Measurements from ENCODE around the gene PSG3. TPM values are rescaled to one million over a fixed set of nuclear protein-coding genes. Genes with fewer than 3 reads are reported as not detected.
A peak's percentile ranks its signal among the peaks of the same experiment; 100 is the strongest.
"Not testable (repeated sequence)": the region's sequence is repeated elsewhere in the genome, so short reads cannot be mapped to it uniquely, and the experiment has no call there.

The PSG3 gene
- total RNA-seq, 6 donors from 2014 or later, result not detected

DNA sequence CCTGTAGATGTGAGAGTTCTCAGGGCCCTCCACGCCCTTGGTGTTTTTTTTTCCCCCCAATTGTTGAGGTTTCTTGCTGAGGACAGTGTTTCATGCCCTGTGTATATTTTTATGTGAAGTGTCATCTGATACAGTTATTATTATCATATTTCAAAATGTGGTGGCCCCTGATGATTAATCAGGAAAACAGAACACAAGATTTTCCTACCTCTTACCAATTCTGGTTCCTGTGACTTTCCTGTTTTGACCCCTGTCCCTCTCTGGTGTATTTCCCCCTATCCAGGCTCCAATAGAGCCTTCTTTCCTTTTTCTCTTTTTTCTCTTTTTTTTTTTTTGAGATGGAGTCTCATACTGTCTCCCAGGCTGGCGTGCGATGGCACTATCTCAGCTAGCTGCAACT is 24.6 kb upstream of the PSG3 start:
- Histone ChIP-seq H3K27ac (no peak overlapping the region), H3K4me3 (no peak overlapping the region), H3K36me3 (no peaks in the 10 kb centered on the region), H3K9me3 (no peaks in the 10 kb centered on the region), H3K4me1 (no peaks in the 10 kb centered on the region), H3K27me3 (no peaks in the 10 kb centered on the region)
- no peak for DNase-seq
- ATAC-seq (ENCODE audit: low FRiP score in 2 of 2), result no peak
- TF ChIP-seq CTCF (IDR thresholded peaks at IDR 0.05) (no peak), EP300 (IDR thresholded peaks at IDR 0.05) (no peak)
- WGBS, 2 donors, result 75 to 79% methylated on average over 3 of the region's 3 CpGs

DNA sequence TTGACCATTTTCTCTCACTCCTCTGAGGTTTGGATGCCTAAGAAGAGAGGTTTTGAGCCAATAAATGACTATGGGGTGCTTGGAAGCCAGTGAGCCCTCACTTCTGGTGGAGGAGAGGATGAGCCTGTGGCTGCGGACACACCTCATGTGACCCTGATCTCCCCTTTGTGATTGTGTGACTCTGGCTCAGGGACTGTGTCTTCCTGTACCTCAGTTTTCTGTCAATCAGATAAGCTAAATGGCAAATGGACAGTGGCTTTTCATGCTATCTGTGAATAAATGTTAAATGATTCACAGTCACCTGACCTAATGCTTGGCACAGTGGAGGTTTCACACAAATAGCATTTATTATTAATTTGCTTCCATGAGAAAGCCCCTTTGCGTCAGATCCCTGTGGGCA is 22.5 kb upstream of the PSG3 start:
- H3K36me3 ChIP-seq, result no peaks in the 10 kb centered on the region
- no peak for DNase-seq
- TF ChIP-seq POLR2AphosphoS5 (IDR thresholded peaks at IDR 0.05) (no peak), EP300 (IDR thresholded peaks at IDR 0.05) (no peak), POLR2A (IDR thresholded peaks at IDR 0.05) (no peak), CTCF (IDR thresholded peaks at IDR 0.05) (no peak)
- no peaks in the 10 kb centered on the region for H3K4me1 ChIP-seq
- no peak overlapping the region for H3K27ac ChIP-seq
- H3K4me3 ChIP-seq, result no peak overlapping the region
- H3K27me3 ChIP-seq, result no peaks in the 10 kb centered on the region
- H3K9me3 ChIP-seq, result no peaks in the 10 kb centered on the region
- no peak for ATAC-seq (ENCODE audit: low FRiP score in 2 of 2)
- WGBS, 2 donors, result 68 to 88% methylated on average over 2 of the region's 2 CpGs

DNA sequence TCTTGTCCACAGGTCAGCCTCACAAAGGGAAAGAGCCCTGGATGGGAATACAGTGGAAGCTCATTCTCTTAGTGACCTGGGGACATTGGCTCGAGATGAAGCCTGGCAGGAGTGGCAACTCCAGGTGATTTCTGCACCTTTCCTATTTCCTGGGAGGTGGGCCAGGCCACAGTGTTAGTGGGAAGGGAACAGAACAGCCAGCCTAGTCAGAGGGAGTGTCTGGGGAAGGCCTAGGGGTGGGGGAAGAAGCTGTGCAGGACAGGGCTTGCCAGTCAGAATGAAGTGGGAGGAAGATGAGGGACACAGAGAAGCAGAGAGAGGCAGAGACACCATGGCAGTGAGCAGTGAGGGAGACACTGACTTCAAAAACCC is 21.6 kb upstream of the PSG3 start:
- 60% methylated on average over 1 of the region's 1 CpG; no CpG with 5 or more reads in 1 of the 2 donors for WGBS, 2 donors
- not testable (repeated sequence) for H3K27ac ChIP-seq

GRCh38 chr19:42760954-42761923 is 21.0 kb upstream of the PSG3 start:
- not testable (repeated sequence) for H3K4me3 ChIP-seq; H3K9me3 ChIP-seq; H3K27me3 ChIP-seq; DNase-seq; H3K27ac ChIP-seq; H3K4me1 ChIP-seq; ATAC-seq (ENCODE audit: low FRiP score in 2 of 2); H3K36me3 ChIP-seq
- 52 to 59% methylated on average over 7 of the region's 7 CpGs for WGBS, 2 donors

More for the DNA sequence above, 21.6 kb upstream of the PSG3 start:
- H3K4me3 ChIP-seq; DNase-seq; H3K4me1 ChIP-seq; ATAC-seq (ENCODE audit: low FRiP score in 2 of 2); H3K9me3 ChIP-seq; H3K36me3 ChIP-seq; H3K27me3 ChIP-seq: not testable (repeated sequence)

- DNase-seq; H3K27ac ChIP-seq; H3K27me3 ChIP-seq; H3K36me3 ChIP-seq; H3K4me1 ChIP-seq; H3K9me3 ChIP-seq; ATAC-seq (ENCODE audit: low FRiP score in 2 of 2); H3K4me3 ChIP-seq: not testable (repeated sequence)
- peak in 3 of 6 experiments; percentile 7 to 24 (median 12) for TF ChIP-seq CTCF (IDR thresholded peaks at IDR 0.05)
- 0% methylated on average over 1 to 3 of the region's 3 CpGs for WGBS, 2 donors
These were observed 18.4 kb upstream of the PSG3 start for GRCh38 chr19:42758667-42759066.

DNA sequence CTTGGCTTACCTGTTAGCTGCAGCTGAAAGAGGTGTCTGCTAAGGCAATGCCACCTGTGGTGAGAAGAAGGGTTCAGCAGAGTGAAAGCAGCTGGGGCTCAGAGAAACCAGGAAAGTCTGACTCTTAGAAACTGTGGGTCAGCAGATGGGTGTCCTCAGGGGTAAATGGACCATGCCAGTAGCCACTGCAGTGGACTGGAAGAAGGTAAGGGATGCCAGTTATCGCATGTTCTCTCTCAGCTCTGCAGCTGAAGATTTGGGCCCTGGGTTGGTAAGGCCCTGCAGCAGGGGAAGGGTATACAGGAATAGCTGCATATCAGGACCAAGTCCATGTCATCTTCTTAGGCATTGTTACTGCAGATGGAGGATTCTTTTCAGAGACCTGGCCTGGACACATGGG is 12.0 kb upstream of the PSG3 start:
- not testable (repeated sequence) for H3K4me1 ChIP-seq; DNase-seq; ATAC-seq (ENCODE audit: low FRiP score in 2 of 2); H3K27ac ChIP-seq; H3K36me3 ChIP-seq; H3K4me3 ChIP-seq; H3K27me3 ChIP-seq; H3K9me3 ChIP-seq
- 92 to 100% methylated on average over 1 of the region's 1 CpG for WGBS, 2 donors
